HepG2 (cell line): Measurements from ENCODE around the gene UTP15. TPM values are rescaled to one million over a fixed set of nuclear protein-coding genes. Genes with fewer than 3 reads are reported as not detected.
A peak's percentile ranks its signal among the peaks of the same experiment; 100 is the strongest.

Experiments
- HNRNPUL1 ChIP-seq: fragments of 200-400 bp; formaldehyde crosslinking; IDR thresholded peaks from 2 replicates; pipeline ENCODE4 v1.6.1; 2017; ENCODE audit warnings: low read depth, mild to moderate bottlenecking, low read length, moderate library complexity
- KDM4B ChIP-seq: sonication (generic); formaldehyde crosslinking; IDR thresholded peaks from 2 replicates; pipeline ENCODE4 v1.4.0; 2020; ENCODE audit warnings: missing genetic modification reagents
- PAWR ChIP-seq: sonication (generic); formaldehyde crosslinking; IDR thresholded peaks from 2 replicates; pipeline ENCODE4 v1.4.0; 2020; ENCODE audit warnings: missing genetic modification reagents, mild to moderate bottlenecking, borderline replicate concordance
- XBP1 ChIP-seq: sonication (generic); formaldehyde crosslinking; IDR thresholded peaks from 2 replicates; pipeline ENCODE4 v1.5.0; 2020; ENCODE audit warnings: missing genetic modification reagents
- ZNF232 ChIP-seq: sonication (generic); formaldehyde crosslinking; IDR thresholded peaks from 2 replicates; pipeline ENCODE4 v1.4.0; 2020; ENCODE audit warnings: missing genetic modification reagents, borderline replicate concordance
- ZNF558 ChIP-seq: sonication (generic); formaldehyde crosslinking; IDR thresholded peaks from 2 replicates; pipeline ENCODE4 v1.9.0; 2022; ENCODE audit warnings: mild to moderate bottlenecking, missing genetic modification reagents, borderline replicate concordance
- ZNF598 ChIP-seq: sonication (generic); formaldehyde crosslinking; IDR thresholded peaks from 2 replicates; pipeline ENCODE4 v1.5.1; 2020; ENCODE audit warnings: mild to moderate bottlenecking, missing genetic modification reagents, borderline replicate concordance
- ZNF674 ChIP-seq: sonication (generic); formaldehyde crosslinking; IDR thresholded peaks from 2 replicates; pipeline ENCODE4 v1.5.0; 2020; ENCODE audit warnings: low read depth, mild to moderate bottlenecking, missing genetic modification reagents
- ZNF709 ChIP-seq: sonication (generic); formaldehyde crosslinking; IDR thresholded peaks from 2 replicates; pipeline ENCODE4 v1.5.0; 2020; ENCODE audit warnings: mild to moderate bottlenecking, missing genetic modification reagents
- ZNF746 ChIP-seq: sonication (generic); formaldehyde crosslinking; IDR thresholded peaks from 2 replicates; pipeline ENCODE4 v1.8.0; 2022; ENCODE audit warnings: mild to moderate bottlenecking, missing genetic modification reagents
- polyA plus RNA-seq, 8 experiments: library from polyadenylated mRNA; depleted of rRNA in 3 of 8; stranded (reverse) in 7 of 8; unstranded in 1 of 8; fragments of >200 nt; fragmentation: Illumina TruSeq in 4 of 8; extraction: Trizol in 4 of 8; gene quantifications; 2 replicates each; pipeline versions ENCODE4 v1.2.1 to v1.2.3, GENCODE V29; 2011 to 2016; ENCODE audit warnings: low read depth in 4 of 8, missing spikeins in 1 of 8, mixed read lengths in 1 of 8; ENCODE audit not compliant: insufficient read depth in 1 of 8
- total RNA-seq, 5 experiments: library from RNA; depleted of rRNA; stranded (reverse); fragments of >200 nt; fragmentation: Illumina TruSeq; extraction: Trizol; gene quantifications; 2 replicates each; pipeline ENCODE4 v1.2.3, GENCODE V29; 2016; ENCODE audit warnings: low read depth in 1 of 5
- TF ChIP-seq, protein P1 (sequence below): sonication (generic); formaldehyde crosslinking; IDR thresholded peaks from 2 replicates; pipeline ENCODE4 v1.5.1; 2020; ENCODE audit warnings: mild to moderate bottlenecking, missing genetic modification reagents
- TF ChIP-seq, protein P2 (sequence below): sonication (generic); formaldehyde crosslinking; IDR thresholded peaks from 2 replicates; pipeline ENCODE4 v1.5.0; 2020; ENCODE audit warnings: mild to moderate bottlenecking, missing genetic modification reagents
- TF ChIP-seq, protein P3 (sequence below): sonication (generic); formaldehyde crosslinking; IDR thresholded peaks from 2 replicates; pipeline ENCODE4 v1.5.1; 2020; ENCODE audit warnings: missing genetic modification reagents, mild to moderate bottlenecking, borderline replicate concordance
- TF ChIP-seq, protein P4 (sequence below): IDR thresholded peaks from 2 replicates; pipeline ENCODE4 v1.4.0; 2020; ENCODE audit warnings: mild to moderate bottlenecking, missing genetic modification reagents

UTP15 gene
- total and polyA plus RNA-seq, 2 of the 13 experiments (the other 11 are each of a cell fraction or from before 2014, with no cell fraction given): 7.3 to 35.8 TPM

DNA sequence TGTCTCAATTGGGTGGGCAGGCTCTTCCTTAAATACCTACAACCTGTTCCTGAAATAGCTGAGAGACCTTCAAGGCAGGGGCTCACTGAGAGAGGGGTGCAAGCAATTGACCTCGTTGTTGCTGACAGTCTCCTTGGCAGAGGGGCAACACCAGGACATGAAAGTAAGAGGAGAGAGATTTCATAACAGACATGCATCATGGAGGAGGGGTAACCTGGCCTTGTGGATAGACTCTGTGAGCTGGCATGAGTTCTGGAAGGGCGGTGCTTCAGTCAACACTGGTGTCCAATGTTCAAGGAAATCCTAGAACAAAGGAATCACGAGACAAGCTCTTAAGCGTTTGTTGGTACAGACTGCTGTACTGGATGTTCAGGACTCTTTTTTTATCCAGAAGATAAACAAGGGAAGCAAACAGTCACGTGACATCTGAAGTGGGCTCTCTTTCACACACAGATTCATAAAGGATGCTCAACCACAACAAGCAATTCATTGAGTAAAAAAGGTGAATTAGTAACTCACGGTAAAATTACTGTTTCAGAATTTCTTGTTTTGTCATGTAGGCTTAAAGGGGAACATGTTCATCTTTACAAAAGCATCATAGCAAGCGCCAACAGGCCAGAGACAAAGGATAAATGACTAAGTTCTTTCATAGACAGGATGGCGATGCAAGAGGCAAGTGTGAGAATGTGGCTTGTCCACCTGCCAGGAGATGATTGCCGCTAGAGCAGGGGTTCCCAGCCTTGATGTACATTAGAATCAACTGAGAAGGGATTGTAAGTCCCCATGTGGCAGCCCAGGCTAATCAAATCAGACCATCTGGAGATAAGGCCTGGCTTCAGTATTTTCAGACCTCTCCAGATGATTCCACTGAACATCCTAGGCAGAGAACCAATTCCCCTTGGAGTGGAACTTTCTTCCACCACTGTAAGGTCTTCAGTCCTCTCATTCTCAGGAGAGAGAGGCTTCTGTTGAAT lies 20.8 kb upstream of the UTP15 start (continued):
- TF ChIP-seq, protein P1, sequence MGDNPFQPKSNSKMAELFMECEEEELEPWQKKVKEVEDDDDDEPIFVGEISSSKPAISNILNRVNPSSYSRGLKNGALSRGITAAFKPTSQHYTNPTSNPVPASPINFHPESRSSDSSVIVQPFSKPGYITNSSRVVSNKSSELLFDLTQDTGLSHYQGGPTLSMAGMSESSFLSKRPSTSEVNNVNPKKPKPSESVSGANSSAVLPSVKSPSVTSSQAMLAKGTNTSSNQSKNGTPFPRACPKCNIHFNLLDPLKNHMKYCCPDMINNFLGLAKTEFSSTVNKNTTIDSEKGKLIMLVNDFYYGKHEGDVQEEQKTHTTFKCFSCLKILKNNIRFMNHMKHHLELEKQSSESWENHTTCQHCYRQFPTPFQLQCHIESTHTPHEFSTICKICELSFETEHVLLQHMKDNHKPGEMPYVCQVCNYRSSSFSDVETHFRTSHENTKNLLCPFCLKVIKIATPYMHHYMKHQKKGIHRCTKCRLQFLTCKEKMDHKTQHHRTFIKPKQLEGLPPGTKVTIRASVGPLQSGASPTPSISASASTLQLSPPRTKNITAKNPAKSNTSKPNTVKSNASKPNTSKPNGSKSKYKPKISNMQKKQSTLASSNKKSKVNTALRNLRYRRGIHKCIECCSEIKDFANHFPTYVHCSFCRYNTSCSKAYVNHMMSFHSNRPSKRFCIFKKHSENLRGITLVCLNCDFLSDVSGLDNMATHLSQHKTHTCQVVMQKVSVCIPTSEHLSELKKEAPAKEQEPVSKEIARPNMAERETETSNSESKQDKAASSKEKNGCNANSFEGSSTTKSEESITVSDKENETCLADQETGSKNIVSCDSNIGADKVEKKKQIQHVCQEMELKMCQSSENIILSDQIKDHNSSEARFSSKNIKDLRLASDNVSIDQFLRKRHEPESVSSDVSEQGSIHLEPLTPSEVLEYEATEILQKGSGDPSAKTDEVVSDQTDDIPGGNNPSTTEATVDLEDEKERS: peak; percentile 40; the same call in 1 of the 2 replicates
- TF ChIP-seq ZNF232 (CRISPR knock-in tag) (no peak), XBP1 (CRISPR knock-in tag) (no peak), PAWR (CRISPR knock-in tag) (no peak), ZNF709 (CRISPR knock-in tag) (no peak), KDM4B (no peak), ZNF598 (no peak), ZNF558 (CRISPR knock-in tag) (no peak), HNRNPUL1 (no peak), ZNF674 (CRISPR knock-in tag) (no peak), ZNF746 (CRISPR knock-in tag) (0 out of 2 replicates have a peak, but pooled peaks have one; percentile 48)
- TF ChIP-seq, protein P2, sequence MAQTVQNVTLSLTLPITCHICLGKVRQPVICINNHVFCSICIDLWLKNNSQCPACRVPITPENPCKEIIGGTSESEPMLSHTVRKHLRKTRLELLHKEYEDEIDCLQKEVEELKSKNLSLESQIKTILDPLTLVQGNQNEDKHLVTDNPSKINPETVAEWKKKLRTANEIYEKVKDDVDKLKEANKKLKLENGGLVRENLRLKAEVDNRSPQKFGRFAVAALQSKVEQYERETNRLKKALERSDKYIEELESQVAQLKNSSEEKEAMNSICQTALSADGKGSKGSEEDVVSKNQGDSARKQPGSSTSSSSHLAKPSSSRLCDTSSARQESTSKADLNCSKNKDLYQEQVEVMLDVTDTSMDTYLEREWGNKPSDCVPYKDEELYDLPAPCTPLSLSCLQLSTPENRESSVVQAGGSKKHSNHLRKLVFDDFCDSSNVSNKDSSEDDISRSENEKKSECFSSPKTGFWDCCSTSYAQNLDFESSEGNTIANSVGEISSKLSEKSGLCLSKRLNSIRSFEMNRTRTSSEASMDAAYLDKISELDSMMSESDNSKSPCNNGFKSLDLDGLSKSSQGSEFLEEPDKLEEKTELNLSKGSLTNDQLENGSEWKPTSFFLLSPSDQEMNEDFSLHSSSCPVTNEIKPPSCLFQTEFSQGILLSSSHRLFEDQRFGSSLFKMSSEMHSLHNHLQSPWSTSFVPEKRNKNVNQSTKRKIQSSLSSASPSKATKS: peak; percentile 93; the same call in 1 of the 2 replicates
- TF ChIP-seq, protein P3, sequence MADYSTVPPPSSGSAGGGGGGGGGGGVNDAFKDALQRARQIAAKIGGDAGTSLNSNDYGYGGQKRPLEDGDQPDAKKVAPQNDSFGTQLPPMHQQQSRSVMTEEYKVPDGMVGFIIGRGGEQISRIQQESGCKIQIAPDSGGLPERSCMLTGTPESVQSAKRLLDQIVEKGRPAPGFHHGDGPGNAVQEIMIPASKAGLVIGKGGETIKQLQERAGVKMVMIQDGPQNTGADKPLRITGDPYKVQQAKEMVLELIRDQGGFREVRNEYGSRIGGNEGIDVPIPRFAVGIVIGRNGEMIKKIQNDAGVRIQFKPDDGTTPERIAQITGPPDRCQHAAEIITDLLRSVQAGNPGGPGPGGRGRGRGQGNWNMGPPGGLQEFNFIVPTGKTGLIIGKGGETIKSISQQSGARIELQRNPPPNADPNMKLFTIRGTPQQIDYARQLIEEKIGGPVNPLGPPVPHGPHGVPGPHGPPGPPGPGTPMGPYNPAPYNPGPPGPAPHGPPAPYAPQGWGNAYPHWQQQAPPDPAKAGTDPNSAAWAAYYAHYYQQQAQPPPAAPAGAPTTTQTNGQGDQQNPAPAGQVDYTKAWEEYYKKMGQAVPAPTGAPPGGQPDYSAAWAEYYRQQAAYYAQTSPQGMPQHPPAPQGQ (CRISPR knock-in tag): no peak
- TF ChIP-seq, protein P4, sequence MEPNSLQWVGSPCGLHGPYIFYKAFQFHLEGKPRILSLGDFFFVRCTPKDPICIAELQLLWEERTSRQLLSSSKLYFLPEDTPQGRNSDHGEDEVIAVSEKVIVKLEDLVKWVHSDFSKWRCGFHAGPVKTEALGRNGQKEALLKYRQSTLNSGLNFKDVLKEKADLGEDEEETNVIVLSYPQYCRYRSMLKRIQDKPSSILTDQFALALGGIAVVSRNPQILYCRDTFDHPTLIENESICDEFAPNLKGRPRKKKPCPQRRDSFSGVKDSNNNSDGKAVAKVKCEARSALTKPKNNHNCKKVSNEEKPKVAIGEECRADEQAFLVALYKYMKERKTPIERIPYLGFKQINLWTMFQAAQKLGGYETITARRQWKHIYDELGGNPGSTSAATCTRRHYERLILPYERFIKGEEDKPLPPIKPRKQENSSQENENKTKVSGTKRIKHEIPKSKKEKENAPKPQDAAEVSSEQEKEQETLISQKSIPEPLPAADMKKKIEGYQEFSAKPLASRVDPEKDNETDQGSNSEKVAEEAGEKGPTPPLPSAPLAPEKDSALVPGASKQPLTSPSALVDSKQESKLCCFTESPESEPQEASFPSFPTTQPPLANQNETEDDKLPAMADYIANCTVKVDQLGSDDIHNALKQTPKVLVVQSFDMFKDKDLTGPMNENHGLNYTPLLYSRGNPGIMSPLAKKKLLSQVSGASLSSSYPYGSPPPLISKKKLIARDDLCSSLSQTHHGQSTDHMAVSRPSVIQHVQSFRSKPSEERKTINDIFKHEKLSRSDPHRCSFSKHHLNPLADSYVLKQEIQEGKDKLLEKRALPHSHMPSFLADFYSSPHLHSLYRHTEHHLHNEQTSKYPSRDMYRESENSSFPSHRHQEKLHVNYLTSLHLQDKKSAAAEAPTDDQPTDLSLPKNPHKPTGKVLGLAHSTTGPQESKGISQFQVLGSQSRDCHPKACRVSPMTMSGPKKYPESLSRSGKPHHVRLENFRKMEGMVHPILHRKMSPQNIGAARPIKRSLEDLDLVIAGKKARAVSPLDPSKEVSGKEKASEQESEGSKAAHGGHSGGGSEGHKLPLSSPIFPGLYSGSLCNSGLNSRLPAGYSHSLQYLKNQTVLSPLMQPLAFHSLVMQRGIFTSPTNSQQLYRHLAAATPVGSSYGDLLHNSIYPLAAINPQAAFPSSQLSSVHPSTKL (CRISPR knock-in tag): peak; percentile 99
